ENCODE results near the gene AIG1.

Gene AIG1

GRCh38 chr6:143258945-143259344, 198.3 kb downstream of the AIG1 start:
- H3K4me3 ChIP-seq = no peak overlapping the region
- TF ChIP-seq CTCF (IDR thresholded peaks at IDR 0.05) = no peak
- no peak overlapping the region for H3K27ac ChIP-seq
- no peak for DNase-seq (ENCODE audit: low spot score)

GRCh38 chr6:143260857-143261256, 200.2 kb downstream of the AIG1 start:
- TF ChIP-seq CTCF (IDR thresholded peaks at IDR 0.05) = no peak
- no peak for DNase-seq (ENCODE audit: low spot score)
- no peak overlapping the region for H3K27ac ChIP-seq
- no peak overlapping the region for H3K4me3 ChIP-seq

- Histone ChIP-seq H3K4me3 (no peak overlapping the region), H3K27ac (no peak overlapping the region)
- no peak for TF ChIP-seq CTCF (IDR thresholded peaks at IDR 0.05)
- DNase-seq (ENCODE audit: low spot score) = no peak
Observed at GRCh38 chr6:143261899-143262436, 201.3 kb downstream of the AIG1 start.

GRCh38 chr6:143262859-143263258, 202.2 kb downstream of the AIG1 start:
- DNase-seq (ENCODE audit: low spot score) = no peak
- TF ChIP-seq CTCF (IDR thresholded peaks at IDR 0.05) = no peak
- H3K4me3 ChIP-seq = no peak overlapping the region
- no peak overlapping the region for H3K27ac ChIP-seq

- DNase-seq (ENCODE audit: low spot score) = no peak
- no peak overlapping the region for H3K27ac ChIP-seq
- H3K4me3 ChIP-seq = no peak overlapping the region
- no peak for TF ChIP-seq CTCF (IDR thresholded peaks at IDR 0.05)
Observed at GRCh38 chr6:143264379-143264778, 203.7 kb downstream of the AIG1 start.

- no peak overlapping the region for H3K27ac ChIP-seq
- H3K4me3 ChIP-seq = no peak overlapping the region
- TF ChIP-seq CTCF (IDR thresholded peaks at IDR 0.05) = no peak
- no peak for DNase-seq (ENCODE audit: low spot score)
Observed at GRCh38 chr6:143264986-143265764, 204.5 kb downstream of the AIG1 start.

- no peak overlapping the region for H3K27ac ChIP-seq
- no peak for DNase-seq (ENCODE audit: low spot score)
- no peak for TF ChIP-seq CTCF (IDR thresholded peaks at IDR 0.05)
- no peak overlapping the region for H3K4me3 ChIP-seq
Observed at GRCh38 chr6:143267760-143268159, 207.1 kb downstream of the AIG1 start.

All from coronary artery (tissue), 2 donors.